Measurements from ENCODE around the gene PAQR5. TPM values are rescaled to one million over a fixed set of nuclear protein-coding genes. Genes with fewer than 3 reads are reported as not detected.
"Not testable (repeated sequence)": the region's sequence is repeated elsewhere in the genome, so short reads cannot be mapped to it uniquely, and the experiment has no call there.

PAQR5 gene
- total RNA-seq, 2 experiments from 2014 or later, result 0.14 TPM; not detected in 1

DNA sequence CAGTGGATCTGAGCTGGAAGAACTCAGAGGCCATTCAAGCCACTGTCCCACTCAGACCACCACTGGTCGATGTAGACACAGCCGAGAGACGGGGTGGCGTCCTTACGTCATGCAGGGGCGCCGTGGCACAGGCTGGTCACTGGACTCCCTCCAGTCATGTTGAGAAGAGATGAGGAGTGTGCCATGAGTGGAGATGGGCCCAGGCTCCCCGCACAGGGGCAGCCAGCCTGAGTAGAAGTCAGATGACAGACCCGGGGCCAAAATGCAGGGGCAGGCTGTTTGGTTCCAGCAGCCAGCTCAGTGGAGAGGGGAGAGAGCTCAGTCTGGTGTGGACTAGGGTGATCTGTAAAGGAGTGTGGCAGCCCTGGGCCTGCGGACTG is 82.0 kb downstream of the PAQR5 start:
- Mint-ChIP-seq H3K9me3 (no peaks in the 10 kb centered on the region), H3K4me3 (no peak overlapping the region), H3K27ac (no peak overlapping the region), H3K4me1 (ENCODE audit: low read depth) (no peaks in the 10 kb centered on the region), H3K27me3 (peaks cover 2% of the 10 kb centered on the region), H3K36me3 (ENCODE audit: low read depth) (no peaks in the 10 kb centered on the region)
- intact Hi-C loops (cut with micrococcal nuclease), result no loop called here
- ChIA-PET CTCF (no interaction called here), POLR2A (no interaction called here)
- DNase-seq (no peak), ATAC-seq (no peak)
- TF ChIP-seq, protein P1, sequence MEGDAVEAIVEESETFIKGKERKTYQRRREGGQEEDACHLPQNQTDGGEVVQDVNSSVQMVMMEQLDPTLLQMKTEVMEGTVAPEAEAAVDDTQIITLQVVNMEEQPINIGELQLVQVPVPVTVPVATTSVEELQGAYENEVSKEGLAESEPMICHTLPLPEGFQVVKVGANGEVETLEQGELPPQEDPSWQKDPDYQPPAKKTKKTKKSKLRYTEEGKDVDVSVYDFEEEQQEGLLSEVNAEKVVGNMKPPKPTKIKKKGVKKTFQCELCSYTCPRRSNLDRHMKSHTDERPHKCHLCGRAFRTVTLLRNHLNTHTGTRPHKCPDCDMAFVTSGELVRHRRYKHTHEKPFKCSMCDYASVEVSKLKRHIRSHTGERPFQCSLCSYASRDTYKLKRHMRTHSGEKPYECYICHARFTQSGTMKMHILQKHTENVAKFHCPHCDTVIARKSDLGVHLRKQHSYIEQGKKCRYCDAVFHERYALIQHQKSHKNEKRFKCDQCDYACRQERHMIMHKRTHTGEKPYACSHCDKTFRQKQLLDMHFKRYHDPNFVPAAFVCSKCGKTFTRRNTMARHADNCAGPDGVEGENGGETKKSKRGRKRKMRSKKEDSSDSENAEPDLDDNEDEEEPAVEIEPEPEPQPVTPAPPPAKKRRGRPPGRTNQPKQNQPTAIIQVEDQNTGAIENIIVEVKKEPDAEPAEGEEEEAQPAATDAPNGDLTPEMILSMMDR (IDR thresholded peaks at IDR 0.05), result no peak

DNA sequence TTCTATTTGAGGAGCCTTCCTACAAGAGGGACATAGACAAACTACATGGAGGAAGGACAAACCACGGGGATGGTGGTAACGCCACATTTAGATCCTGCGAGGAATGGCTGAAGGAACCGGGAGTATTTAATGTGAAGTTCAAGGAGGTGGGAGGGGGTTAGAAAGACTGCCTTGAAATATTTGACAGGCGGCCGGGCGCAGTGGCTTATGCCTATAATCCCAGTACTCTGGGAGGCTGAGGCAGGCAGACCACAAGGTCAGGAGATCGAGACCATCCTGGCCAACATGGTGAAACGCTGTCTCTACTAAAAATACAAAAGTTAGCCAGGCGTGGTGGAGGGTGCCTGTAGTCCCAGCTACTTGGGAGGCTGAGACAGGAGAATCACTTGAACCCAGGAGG is 83.5 kb downstream of the PAQR5 start:
- H3K27ac Mint-ChIP-seq; ATAC-seq; H3K9me3 Mint-ChIP-seq; DNase-seq; POLR2A ChIA-PET; H3K4me3 Mint-ChIP-seq; intact Hi-C loops (cut with micrococcal nuclease); H3K4me1 Mint-ChIP-seq (ENCODE audit: low read depth); H3K27me3 Mint-ChIP-seq; H3K36me3 Mint-ChIP-seq (ENCODE audit: low read depth): not testable (repeated sequence)
- CTCF ChIA-PET, result interaction anchor here (1.1 kb wide), 1 partner anchor 13 kb away, joined by 3 read pairs; no protein-coding TSS in a partner anchor

DNA sequence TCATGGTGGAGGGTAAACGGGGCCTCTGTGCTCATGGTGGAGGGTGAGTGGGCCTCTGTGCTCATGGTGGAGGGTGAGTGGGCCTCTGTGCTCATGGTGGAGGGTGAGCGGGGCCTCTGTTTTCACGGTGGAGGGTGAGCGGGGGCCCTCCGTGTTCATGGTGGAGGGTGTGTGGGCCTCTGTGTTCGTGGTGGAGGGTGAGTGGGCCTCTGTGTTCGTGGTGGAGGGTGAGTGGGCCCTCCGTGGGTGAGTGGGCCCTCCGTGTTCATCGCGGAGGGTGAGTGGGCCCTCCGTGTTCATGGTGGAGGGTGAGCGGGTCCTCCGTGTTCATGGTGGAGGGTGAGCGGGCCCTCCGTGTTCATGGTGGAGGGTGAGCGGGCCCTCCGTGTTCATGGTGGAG is 85.4 kb downstream of the PAQR5 start:
- H3K27me3 Mint-ChIP-seq; H3K27ac Mint-ChIP-seq; H3K9me3 Mint-ChIP-seq; POLR2A ChIA-PET; DNase-seq; CTCF ChIA-PET; ATAC-seq; H3K4me1 Mint-ChIP-seq (ENCODE audit: low read depth); intact Hi-C loops (cut with micrococcal nuclease); H3K36me3 Mint-ChIP-seq (ENCODE audit: low read depth); H3K4me3 Mint-ChIP-seq: not testable (repeated sequence)

DNA sequence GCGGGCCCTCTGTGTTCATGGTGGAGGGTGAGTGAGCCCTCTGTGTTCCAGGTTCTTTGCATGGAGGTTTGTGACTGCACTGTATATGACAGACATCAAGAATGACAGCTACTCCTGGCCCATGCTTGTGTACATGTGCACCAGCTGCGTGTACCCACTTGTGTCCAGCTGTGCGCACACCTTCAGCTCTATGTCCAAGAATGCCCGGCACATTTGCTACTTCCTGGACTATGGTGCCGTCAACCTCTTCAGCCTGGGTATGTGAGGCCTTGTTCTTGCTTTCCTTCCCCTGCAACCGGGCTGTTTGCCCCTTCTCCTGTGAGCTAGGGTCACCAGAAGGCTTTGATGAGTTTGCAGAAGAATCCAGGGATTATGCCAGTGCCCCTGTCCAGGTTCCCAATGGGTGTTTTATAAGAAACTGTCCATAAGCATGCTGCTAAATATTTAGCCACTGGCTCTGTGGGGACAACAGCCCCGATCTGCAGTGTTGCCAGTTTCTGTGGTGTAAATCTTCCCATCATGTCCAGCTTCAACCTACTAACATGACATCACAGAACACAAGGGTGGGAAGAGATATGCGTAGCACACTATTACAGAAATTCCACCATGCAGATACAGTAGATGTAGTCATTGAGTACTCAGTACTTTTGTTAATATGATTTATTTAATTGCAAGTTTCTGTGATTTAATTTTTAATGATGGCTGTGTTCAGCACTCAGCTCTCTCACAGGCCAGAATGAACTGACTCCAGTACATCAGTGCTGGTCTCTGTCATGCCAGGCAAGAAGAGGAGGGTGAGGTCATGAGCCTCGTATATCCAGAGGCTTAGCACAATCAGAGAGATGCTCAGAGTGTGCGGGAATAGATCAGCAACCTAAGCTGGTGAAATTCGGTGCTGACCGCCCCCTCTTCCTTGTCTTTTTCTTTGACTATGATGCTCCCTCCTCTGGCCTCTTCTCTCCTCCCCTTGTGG is 86.2 kb downstream of the PAQR5 start:
- Mint-ChIP-seq H3K36me3 (ENCODE audit: low read depth) (no peaks in the 10 kb centered on the region), H3K27ac (no peak overlapping the region), H3K27me3 (no peaks in the 10 kb centered on the region), H3K4me3 (no peak overlapping the region), H3K4me1 (ENCODE audit: low read depth) (no peaks in the 10 kb centered on the region), H3K9me3 (no peaks in the 10 kb centered on the region)
- no peak for DNase-seq
- CTCF ChIA-PET, result no interaction called here
- POLR2A ChIA-PET, result no interaction called here
- TF ChIP-seq, protein P1 (IDR thresholded peaks at IDR 0.05), result no peak
- no peak for ATAC-seq
- intact Hi-C loops (cut with micrococcal nuclease), result no loop called here

DNA sequence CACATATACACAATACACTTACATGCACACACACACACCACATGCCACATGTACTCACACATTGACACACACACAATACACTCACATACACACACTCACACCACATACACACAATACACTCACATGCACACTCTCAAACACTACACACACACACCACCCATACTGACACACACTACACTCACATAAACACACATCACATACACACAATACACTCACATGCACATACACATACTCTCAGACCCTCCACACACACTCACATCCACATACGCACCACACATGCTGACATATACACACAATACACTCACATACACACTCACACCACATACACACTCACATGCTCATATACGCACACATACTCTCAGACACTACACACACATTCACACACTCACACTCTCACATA is 87.1 kb downstream of the PAQR5 start:
- TF ChIP-seq, protein P1 (IDR thresholded peaks at IDR 0.05), result no peak
- no peak overlapping the region for H3K27ac Mint-ChIP-seq
- no peak overlapping the region for H3K4me3 Mint-ChIP-seq
- no peaks in the 10 kb centered on the region for H3K4me1 Mint-ChIP-seq (ENCODE audit: low read depth)
- ATAC-seq, result no peak
- H3K36me3 Mint-ChIP-seq (ENCODE audit: low read depth), result no peaks in the 10 kb centered on the region
- no peak for DNase-seq
- ChIA-PET CTCF (no interaction called here), POLR2A (no interaction called here)
- H3K9me3 Mint-ChIP-seq, result no peaks in the 10 kb centered on the region
- intact Hi-C loops (cut with micrococcal nuclease), result no loop called here
- H3K27me3 Mint-ChIP-seq, result no peaks in the 10 kb centered on the region

DNA sequence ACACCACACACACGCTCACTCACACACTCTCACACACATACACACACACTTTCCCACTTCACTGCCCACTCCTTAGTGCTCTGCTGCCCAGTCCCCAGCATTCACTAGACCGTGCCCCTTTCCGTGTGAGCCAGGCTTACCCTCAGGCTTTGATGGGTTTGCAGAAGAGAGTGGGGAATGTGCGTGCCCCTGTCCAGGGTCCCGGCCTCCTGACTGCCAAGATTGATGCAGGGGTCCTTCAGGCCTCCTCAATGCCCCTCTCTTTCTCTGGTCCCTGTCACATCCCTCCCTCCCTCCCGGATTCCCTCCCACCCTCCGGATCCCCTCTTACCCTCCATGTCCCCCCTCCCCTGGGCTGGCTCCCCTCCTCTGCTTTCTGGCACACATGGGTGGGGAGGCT is 87.6 kb downstream of the PAQR5 start:
- Mint-ChIP-seq H3K36me3 (ENCODE audit: low read depth) (no peaks in the 10 kb centered on the region), H3K9me3 (no peaks in the 10 kb centered on the region), H3K27ac (no peak overlapping the region), H3K4me3 (no peak overlapping the region), H3K27me3 (no peaks in the 10 kb centered on the region), H3K4me1 (ENCODE audit: low read depth) (no peaks in the 10 kb centered on the region)
- TF ChIP-seq, protein P1 (IDR thresholded peaks at IDR 0.05), result no peak
- DNase-seq, result no peak
- ATAC-seq, result no peak
- POLR2A ChIA-PET, result no interaction called here
- CTCF ChIA-PET, result no interaction called here
- intact Hi-C loops (cut with micrococcal nuclease), result no loop called here

All from activated CD8-positive, alpha-beta T cell treated with anti-CD3 and anti-CD28 coated beads for 36 hours (primary cell).